GM12865 (cell line): ENCODE results near the gene SLC38A8.

Experiments used
- DNase-seq: peaks from one replicate; pipeline ENCODE4 v3.0.0; 2010; ENCODE audit warnings: low read depth
- H3K4me3 ChIP-seq: 2 replicates; pipeline ENCODE4 v1.5.1; 2011; ENCODE audit warnings: mild to moderate bottlenecking, low read depth, low read length, control low read depth
- CTCF ChIP-seq: IDR thresholded peaks from 2 replicates; pipeline ENCODE4 v1.5.1; 2011; ENCODE audit warnings: low read length, control low read depth, low read depth, inconsistent platforms; ENCODE audit not compliant: insufficient read depth; ENCODE audit errors: missing control alignments

Gene SLC38A8

GRCh38 chr16:84081446-84081989 lies 38.9 kb upstream of the SLC38A8 start:
- no peak for DNase-seq
- no peak for TF ChIP-seq CTCF
- no peak overlapping the region for H3K4me3 ChIP-seq

GRCh38 chr16:84080813-84081212 lies 38.2 kb upstream of the SLC38A8 start:
- TF ChIP-seq CTCF = no peak
- H3K4me3 ChIP-seq = no peak overlapping the region
- no peak for DNase-seq

GRCh38 chr16:84080378-84080777 lies 37.8 kb upstream of the SLC38A8 start:
- TF ChIP-seq CTCF = no peak
- DNase-seq = no peak

GRCh38 chr16:84079664-84080063 lies 37.1 kb upstream of the SLC38A8 start:
- H3K4me3 ChIP-seq = no peak overlapping the region
- TF ChIP-seq CTCF = no peak
- no peak for DNase-seq

More at GRCh38 chr16:84080378-84080777, 37.8 kb upstream of the SLC38A8 start:
- H3K4me3 ChIP-seq = no peak overlapping the region

GRCh38 chr16:84075376-84075775 lies 32.8 kb upstream of the SLC38A8 start:
- H3K4me3 ChIP-seq = no peak overlapping the region
- TF ChIP-seq CTCF = no peak
- no peak for DNase-seq

GRCh38 chr16:84074721-84075120 lies 32.1 kb upstream of the SLC38A8 start:
- no peak overlapping the region for H3K4me3 ChIP-seq
- no peak for TF ChIP-seq CTCF
- no peak for DNase-seq

GRCh38 chr16:84072014-84072413 lies 29.4 kb upstream of the SLC38A8 start:
- DNase-seq = no peak
- no peak for TF ChIP-seq CTCF
- no peak overlapping the region for H3K4me3 ChIP-seq
